ENCODE data around the gene TFRC.

GRCh38 chr3:196073255-196073753 is 8.6 kb downstream of the TFRC start:
- TF ChIP-seq CTCF (IDR thresholded peaks at IDR 0.05) (peak; percentile 86), EZH2 (IDR thresholded peaks at IDR 0.05) (no peak), EZH2phosphoT487 (IDR thresholded peaks at IDR 0.05) (no peak)
